GM19438 (cell line): ENCODE measurements around the gene ANKAR.
A peak's percentile ranks its signal among the peaks of the same experiment; 100 is the strongest.
"Not testable (repeated sequence)": the region's sequence is repeated elsewhere in the genome, so short reads cannot be mapped to it uniquely, and the experiment has no call there.

ENCODE experiments used
- ATAC-seq: cut with Tn5 transposase; IDR thresholded peaks from one replicate; pipeline ENCODE4 v1.9.1; 2021; ENCODE audit warnings: low read depth; ENCODE audit not compliant: unreplicated experiment

Gene ANKAR, protein sequence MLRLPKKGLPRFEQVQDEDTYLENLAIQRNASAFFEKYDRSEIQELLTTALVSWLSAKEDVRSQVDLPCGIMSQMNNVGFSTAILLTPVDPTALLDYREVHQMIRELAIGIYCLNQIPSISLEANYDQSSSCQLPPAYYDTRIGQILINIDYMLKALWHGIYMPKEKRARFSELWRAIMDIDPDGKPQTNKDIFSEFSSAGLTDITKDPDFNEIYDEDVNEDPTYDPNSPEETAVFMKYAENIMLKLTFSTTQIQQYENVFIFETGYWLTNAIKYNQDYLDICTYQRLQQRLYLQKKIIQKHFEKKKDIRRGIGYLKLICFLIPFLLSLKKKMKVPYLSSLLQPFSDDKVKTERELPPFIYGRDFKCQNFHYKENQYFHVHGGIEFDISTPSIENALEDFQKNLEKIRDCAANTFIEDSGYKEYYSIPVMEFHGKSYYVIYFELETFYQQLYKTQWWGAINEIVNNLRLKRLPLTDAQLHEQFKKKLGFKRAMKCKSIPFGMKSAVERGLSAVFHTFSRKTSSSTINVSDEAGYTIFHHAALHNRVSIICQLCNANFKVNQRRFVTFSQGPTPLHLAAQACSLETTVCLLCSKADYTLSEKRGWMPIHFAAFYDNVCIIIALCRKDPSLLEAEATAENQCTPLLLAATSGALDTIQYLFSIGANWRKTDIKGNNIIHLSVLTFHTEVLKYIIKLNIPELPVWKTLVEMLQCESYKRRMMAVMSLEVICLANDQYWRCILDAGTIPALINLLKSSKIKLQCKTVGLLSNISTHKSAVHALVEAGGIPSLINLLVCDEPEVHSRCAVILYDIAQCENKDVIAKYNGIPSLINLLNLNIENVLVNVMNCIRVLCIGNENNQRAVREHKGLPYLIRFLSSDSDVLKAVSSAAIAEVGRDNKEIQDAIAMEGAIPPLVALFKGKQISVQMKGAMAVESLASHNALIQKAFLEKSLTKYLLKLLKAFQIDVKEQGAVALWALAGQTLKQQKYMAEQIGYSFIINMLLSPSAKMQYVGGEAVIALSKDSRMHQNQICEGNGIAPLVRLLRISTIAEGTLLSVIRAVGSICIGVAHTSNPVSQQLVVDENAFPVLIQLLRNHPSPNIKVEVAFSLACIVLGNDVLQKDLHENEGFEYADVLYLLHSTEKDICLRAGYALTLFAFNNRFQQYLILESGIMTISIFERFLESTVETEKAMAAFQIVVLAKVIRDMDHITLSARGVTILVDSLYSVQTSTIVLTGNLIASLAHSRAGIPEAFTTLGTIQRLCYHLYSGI (N-terminal part only)

DNA sequence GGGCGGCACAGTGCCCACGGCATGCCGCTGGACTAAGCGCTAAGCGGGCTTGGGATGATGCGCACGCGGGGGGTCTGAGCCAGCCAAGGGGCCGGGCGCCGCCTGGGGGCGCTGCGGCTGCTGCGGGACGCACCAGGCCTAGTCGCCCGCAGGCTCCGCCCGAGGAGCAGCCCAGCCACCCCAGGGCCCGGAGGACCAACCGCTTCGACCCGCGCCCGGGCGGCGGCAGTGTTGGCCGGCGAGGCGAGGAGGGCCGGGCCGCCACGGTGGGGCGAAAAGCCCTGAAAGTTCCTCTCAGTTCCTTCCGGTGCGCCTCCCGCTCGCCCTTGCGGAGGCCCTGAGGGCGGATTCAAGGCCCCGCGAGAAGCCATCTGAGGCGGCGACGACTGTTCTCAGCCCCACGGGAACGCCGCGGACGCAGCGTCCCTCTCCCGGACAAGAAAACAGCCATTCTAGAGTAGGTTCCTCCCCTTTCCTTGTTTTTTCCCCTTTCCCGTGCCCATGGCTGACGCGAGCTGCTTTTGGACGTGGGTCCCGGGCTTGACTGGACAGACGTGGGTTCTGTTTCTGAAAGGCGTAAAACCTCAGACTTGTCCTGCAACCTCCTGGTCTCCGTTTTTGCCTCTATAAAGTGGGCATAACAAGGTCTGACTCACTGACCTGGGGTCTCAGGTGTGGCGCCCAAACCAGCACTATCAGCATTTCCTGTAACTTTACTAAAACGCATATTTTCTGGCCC lies at the start of gene ANKAR:
Gene ANKAR, plus strand, starts transcription at position 297 of the 739 bp plus-strand sequence. CDS start 1,821 bp downstream, outside the sequence.
- peak; percentile 96 for ATAC-seq

DNA sequence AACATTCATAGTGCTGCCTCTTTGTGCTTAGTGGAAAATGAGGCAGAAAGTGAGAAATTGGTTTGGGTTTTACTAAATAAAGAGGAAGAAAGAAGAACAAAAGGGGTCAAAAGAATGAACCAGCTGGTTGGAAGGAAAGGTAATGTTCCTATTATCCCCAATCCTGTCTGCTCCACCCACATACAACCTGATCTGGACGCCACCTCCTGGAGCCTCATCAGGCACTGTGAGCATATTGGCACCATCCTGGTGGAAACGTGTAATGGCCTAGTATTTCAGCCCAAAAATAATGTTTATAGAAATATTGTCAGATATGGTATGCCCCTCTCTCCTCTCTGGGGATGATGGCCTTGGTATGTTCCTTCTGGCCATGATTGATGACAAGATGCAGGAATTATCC lies 48.8 kb upstream of the ANKAR start:
- ATAC-seq, result no peak

DNA sequence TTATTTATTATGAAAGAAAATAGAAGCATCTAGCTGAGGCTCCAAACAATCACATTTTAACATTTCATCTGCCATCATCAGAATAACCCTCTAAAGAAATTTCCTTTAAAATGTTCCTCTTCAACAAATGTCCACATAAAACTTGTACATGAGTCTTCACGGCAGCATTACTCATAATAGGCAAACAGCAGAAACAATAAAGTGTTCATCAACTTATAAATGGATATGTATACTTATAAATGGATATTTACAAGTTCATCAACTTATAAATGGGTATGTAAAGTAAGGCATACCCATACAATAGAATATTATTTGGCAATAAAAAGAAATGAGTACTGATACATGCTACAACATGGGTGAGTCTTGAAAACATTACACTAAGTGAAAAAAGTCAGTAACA lies 46.7 kb upstream of the ANKAR start:
- ATAC-seq, result no peak

DNA sequence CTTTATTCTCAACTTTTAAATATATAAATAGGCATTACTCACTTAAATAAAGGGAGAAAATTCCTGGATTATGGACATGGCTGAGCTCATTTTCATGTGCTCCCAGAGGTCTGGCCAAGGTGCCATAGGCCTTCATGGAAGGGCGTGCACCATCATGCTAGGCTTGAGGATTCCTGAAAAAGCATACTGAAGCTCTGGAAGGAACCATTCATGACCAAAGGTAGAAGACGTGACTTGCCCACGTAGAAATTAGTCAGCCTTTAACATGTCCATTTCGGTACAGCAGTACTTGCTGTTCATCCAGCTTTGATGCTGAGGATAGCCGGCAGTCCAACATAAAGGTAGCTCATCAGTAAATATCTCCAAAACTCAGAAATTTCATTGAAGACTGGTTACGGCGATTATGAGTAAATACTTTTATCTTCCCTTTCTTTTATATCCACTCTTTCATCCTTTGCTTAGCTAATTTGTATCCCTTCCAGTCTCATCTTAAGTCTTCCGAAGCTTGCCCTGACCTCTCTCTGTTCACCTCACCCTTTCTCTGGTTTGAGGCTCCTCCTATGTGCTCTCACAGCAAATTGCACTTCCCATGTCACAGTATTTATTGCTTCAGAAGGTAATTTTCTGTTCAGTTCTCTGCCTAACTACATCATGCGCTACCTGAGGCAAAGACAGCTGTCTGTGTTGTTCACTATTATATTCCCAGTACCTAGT lies 45.5 kb upstream of the ANKAR start:
- no peak for ATAC-seq

DNA sequence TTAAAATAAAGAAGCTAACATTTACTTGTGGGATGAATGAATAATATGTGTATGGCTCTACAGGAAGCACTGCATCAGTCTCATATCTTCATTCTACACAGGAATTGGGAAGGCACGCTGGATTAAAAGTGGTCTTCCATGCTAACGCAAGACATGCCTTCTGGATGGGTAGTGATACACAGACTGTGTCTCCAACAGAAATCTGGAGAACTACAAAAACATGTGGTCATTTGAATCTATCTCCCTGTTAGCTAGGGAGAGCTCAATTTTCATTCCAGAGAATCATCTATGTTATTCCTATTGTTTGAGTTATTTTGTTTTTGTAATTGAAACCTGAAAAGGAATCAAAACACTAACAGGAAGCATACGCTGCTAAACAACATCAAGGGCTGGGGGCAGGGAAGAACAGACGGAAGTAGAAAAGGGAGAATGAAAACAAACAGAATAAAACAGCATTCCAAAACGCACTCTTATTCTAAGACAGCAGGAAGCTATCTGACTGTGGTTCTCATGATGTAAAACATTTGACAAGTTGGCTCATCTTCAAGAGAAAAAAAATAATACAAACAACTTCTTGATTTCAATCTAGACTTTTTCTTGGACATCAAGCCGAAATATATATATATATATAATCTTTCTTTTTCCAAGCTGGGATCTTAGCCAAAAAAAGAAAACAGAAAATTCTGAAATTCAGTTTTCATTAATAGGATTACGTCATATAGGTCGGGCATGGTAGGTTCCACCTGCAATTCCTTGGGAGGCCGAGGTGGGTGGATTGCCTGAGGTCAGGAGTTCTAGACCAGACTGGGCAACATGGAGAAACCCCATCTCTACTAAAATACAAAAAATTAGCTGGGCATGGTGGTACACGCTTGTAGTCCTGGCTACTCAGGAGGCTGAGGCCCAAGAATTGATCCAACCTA lies 44.7 kb upstream of the ANKAR start:
- no peak for ATAC-seq

DNA sequence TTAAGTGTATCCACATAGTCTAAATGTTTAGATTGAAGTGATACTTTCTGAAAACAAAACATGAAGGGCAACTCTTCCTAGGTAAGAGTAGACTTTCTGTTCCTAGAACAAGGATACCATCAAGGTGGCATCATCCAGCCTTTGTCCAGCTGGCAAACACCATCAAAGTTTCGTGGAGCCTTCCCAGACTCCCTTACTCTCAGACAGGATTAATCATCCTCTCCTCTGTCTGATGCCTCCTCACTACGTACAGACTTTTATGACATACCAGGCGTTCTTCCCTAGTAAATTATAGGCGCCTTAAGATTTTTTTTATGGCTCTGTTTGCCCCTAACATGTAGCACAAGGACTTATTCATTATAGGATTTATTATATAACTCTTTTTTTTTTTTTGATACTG lies 42.6 kb upstream of the ANKAR start:
- no peak for ATAC-seq

DNA sequence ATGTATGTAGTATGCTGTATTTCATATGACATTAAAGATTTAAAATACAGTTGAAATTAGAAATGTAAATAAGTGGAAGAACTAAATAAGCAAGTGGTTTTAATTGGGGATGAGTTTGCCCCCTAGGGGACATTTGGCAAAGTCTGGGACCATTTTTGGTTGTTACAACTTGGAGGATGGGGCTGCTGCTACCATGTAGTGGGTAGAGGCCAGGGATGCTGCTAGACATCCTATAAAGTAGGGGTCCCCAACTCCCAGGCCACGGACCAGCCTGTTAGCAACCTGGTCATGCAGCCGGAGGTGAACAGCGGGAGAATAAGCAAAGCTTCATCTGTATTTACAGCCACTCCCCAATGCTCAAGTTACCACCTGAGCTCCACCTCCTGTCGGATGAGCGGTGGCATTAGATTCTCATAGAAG lies 41.1 kb upstream of the ANKAR start:
- no peak for ATAC-seq

DNA sequence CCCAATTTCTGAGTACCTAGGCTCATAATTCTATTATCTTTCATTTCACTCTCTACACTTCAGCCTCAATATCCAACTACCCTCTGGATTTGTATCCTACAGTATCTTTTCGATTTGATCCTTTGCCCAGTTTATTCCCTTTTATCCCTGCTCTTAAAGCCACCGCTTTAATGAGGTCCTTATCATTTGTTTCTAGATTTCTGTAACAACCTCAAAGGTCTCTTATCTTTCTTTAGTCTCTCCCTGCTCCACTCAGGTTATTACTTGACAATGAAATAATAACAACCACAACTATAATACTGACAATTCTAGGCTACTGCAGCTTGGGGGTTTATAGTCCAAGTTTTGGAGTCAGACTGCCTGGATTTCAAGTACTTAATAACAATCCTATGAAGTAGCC lies 39.1 kb upstream of the ANKAR start:
- no peak for ATAC-seq

DNA sequence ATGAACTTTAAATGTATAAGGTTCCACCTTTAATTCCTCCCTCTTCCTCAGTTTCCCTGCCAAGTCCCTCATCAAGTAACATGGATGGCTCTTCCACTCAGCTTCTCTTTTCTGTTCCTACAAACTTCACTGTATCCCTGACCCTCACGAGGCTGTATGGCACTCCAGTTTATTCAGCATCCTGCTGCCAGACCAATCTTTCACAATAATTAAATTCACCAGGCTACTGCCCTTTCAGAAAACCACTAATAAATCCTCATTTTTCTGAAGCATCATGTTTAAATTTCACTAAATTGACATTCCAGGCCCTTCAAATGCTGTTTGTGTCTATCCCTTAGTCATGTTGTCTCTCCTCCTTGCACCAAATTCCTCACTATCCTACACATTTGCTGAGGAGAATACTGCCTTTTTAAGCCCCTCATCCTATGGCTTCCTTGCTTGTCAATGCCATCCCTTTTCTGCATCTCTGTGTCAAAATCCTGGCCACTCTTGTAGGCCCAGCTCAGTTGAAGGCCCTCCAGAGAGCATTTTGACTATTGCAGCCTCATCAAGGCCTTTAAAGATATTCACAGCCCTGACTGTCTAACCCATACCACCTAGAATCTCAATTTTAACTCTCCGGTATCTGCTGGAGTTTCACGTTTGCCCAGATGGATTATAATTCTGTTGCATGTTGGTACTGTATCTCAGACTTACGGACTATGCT lies 36.0 kb upstream of the ANKAR start:
- no peak for ATAC-seq

DNA sequence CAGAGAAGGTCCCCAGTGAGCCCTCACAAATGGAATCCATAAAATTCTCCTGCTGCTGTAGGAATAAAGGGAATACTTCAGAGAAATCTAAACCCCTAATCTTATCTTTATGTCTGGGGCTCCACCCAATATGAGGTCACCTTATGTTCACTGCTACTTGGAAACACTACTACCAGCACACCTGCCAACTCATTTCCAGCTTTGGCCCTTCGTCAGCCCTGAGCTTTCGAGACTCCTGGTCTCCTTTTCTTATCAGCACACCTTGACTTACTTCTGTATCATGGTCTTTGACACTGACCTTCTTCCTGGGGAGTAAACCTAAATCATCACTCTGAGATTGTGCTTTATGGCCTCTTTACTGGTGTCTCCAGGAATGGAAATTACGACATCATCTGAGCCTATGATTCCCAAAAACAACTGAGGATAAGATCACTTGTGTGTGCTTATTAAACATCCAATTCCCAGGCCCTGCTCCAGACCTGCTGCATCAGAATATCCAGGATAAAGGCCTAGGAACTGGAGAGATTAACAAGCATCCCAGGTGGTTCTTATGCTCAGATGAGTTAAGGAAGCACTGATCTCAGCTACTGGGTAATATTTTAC lies 35.4 kb upstream of the ANKAR start:
- no peak for ATAC-seq

DNA sequence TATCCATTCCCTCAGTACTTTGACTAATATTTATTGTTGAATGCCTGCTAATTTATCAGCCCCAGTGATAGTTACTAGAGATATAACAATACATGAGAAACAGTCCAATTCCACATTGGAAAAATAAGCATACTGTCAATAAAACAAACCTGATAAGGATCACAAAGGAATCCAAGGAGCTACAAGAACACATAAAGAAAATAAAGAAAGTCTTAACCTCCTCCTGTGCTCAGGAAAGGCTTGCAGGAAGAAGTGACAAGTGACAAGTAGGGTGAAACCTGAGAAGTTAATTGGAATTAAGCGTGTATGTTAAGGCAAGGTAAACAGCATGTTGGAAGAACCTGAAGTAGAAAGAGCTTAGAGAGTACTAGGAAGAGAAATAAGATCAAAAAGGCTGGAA lies 33.5 kb upstream of the ANKAR start:
- no peak for ATAC-seq

DNA sequence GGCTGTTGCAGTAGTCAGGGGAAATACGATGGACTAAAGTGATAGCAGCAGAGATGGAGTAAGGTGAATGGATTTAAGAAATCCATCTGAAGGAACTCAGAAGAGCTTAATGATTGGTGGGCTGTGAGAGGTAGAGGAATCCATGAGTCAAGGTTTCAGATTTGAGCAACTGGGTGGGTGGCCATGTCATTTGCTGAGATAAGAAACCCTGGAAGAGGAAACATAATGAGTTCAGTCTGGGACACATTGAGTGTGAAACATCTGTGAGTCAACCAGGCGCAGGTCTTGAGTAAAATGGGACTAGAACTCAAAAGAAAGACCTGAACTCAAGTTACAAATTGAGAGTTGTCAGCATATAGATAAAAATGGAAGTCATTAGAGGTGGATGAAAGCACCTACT lies 32.9 kb upstream of the ANKAR start:
- ATAC-seq, result no peak

DNA sequence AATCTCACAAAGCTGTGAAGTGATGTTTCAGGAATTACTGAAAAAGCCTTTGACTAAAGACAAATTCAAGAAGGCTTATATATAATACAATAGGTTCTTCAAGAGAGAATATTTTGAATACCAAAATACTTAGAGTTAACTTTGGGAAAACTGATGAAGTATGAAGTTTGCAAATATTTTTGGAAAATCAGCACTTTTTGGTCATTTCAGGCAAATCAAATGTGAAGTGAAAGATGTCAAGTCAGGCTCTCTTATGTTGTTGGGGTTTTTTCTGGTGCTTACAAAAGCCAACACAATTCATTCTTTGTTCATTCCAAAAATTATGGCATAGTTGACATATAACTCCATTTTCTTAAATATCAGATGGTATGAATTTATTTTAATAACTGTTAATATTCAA lies 27.9 kb upstream of the ANKAR start:
- no peak for ATAC-seq

DNA sequence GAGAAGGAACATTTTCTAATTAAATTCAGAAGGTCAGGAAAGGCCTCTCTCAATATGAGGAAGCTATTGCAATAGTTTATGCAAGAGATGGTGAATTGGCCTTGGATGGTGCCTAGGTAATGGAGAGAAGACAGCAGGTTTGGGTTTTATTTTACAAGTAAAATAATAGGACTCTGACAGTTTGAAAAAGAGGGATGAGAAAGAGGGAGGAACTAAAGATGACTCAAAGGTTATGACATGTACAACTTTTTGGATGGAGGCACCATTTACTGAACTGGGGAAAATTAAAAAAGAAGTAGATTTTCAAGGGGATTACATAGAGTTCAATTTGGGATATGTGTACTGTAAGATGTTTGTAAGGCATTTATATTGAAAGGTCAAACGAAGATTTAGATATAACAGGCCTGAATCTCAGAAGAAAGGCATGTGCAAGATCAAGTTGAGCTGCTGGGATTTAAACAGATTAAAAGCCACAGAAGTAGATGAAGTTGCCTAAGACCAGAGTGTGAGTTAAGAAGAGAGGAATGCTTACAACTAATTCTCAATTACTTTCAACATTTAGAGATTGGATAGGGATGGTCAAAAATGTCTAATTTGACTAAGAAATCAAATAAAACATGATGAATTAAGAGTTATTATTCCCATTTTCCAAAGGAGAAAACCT lies 25.5 kb upstream of the ANKAR start:
- no peak for ATAC-seq

DNA sequence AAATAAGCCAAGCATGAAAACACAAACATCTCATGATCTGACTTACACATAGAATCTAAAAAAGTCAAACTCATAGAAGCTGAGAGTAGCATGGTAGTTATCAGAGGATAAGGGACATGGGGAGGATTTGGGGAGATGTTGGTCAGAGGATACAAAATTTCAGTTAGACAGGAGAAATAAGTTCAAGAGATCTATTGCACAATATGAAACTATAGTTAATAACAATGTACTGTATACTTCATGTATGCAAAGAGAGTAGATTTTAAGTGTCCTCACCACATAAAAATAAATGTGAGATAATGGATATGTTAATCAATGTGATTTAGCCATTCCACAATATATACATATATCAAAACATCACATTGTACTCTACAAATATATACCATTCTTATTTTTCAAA lies 23.2 kb upstream of the ANKAR start:
- ATAC-seq, result no peak

DNA sequence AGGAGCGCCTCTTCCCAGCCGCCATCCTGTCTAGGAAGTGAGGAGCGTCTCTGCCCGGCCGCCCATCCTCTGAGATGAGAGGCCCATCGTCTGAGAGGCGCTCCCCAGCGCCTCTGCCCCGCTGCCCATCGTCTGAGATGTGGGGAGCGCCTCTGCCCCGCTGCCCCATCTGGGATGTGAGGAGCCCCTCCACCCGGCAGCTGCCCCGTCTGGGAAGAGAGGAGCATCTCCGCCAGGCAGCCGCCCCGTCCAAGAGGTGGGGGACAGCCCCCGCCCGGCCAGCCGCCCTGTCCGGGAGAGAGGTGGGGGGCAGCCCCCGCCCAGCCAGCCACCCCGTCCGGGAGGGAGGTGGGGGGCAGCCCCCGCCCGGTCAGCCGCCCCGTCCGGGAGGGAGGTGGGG lies 21.0 kb upstream of the ANKAR start:
- ATAC-seq, result not testable (repeated sequence)

DNA sequence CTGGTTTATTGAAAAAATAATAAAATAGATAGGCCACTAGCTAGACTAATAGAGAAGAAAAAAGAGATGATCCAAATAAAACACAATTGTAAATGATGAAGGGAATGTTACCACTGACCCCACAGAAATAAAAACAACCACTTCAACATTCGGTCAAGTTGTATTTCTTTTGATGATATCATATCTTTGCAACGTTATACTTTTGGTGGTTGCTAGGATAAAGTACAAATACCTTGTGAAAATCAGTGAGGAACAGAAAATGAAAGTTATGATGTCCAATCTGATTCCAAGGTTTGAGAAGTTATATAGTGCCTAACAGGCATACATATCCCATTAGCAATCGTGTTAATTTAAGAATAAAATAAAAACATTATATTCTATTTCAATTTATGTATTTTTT lies 19.8 kb upstream of the ANKAR start:
- no peak for ATAC-seq
